Measurements from ENCODE around the gene BIN1.

The BIN1 gene

DNA sequence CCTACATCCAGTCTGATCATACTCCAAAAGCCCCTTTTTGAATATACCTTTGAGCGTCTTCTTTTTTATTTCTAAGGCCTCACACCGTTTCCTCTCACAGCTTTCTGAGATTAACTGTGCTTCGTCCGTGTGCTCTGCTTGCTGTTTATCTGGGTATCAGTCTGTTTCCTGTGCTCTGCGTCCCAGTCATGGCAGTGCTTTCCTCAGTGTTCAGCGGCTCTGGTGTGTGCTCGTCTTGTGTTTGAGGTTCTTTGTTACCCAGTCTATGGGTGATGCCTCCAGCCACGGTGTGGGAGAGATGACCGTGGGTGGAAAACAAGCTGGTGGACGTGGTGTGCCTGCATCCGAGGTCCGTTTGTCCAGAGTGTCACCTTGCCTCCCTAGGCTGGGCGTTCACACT lies 33.6 kb upstream of the BIN1 start:
- Histone ChIP-seq H2BK120ac (ENCODE audit: insufficient read depth, low read length, poor library complexity) (no peak overlapping the region), H2AK5ac (ENCODE audit: low read length) (no peak overlapping the region), H3K9me3 (ENCODE audit: insufficient read depth, low read depth, low read length) (peaks cover 6% of the 10 kb centered on the region), H3K14ac (ENCODE audit: low read length) (no peak overlapping the region), H3K27me3 (ENCODE audit: insufficient read depth, low read length) (peaks cover 3% of the 10 kb centered on the region), H4K91ac (ENCODE audit: low read depth, low read length) (no peak overlapping the region), H4K8ac (ENCODE audit: low read depth, low read length) (no peak overlapping the region), H3K79me1 (ENCODE audit: low read length) (no peaks in the 10 kb centered on the region), H2BK12ac (ENCODE audit: low read length) (no peak overlapping the region), H3K36me3 (ENCODE audit: control insufficient read depth in 1 of 2, insufficient read depth in 2 of 2, low read length in 2 of 2) (no peaks in the 10 kb centered on the region), H3K23ac (ENCODE audit: low read length) (no peak overlapping the region), H3K27ac (ENCODE audit: low read depth, low read length) (no peak overlapping the region), H3K4me1 (ENCODE audit: control insufficient read depth in 1 of 2, insufficient read depth in 2 of 2, low read length in 2 of 2) (no peaks in the 10 kb centered on the region), H3K9ac (ENCODE audit: low read length) (no peak overlapping the region), H4K12ac (ENCODE audit: low read depth, low read length) (no peak overlapping the region), H3K79me2 (ENCODE audit: control insufficient read depth, insufficient read depth, low read length, poor library complexity) (no peaks in the 10 kb centered on the region), H2AFZ (ENCODE audit: insufficient read depth, low read length, poor library complexity) (no peak overlapping the region), H3K18ac (ENCODE audit: low read length) (no peak overlapping the region), H3K4ac (ENCODE audit: low read depth, low read length) (no peak overlapping the region), H2BK5ac (ENCODE audit: low read depth, low read length, poor library complexity) (no peak overlapping the region), H3K4me2 (ENCODE audit: low read length) (no peak overlapping the region), H3K4me3 (ENCODE audit: low read depth, low read length) (no peak overlapping the region)
- no CpG with 5 or more reads among the region's 13 CpGs for WGBS (ENCODE audit: extremely low coverage, insufficient coverage, insufficient read length)
- no peak for DNase-seq

DNA sequence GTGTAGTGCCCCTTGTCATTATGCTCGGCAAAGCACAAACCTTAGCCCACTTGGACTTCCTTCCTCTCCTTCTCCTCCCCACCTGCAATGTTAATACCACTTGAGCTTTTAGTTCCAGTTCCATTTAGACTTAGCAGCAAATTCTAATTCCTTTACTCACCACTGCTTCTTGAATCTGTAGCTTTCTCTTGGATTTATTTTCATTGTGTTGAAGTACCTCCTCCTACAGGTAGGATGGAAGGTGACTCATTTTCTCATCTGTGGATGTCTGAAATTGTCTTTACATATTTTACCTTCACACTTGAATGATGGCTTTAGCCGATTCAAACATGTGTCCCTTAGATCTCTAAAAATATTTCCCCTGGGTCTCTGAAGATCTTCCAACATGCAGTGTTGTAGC lies 32.8 kb upstream of the BIN1 start:
- DNase-seq: peak in 1 of 2 donors; percentile 61
- no peak overlapping the region for H3K27ac ChIP-seq (ENCODE audit: low read depth, low read length)
- no peak overlapping the region for H2AK5ac ChIP-seq (ENCODE audit: low read length)
- no peak overlapping the region for H2BK120ac ChIP-seq (ENCODE audit: insufficient read depth, low read length, poor library complexity)
- H3K27me3 ChIP-seq (ENCODE audit: insufficient read depth, low read length): peaks cover 3% of the 10 kb centered on the region
- H3K4me2 ChIP-seq (ENCODE audit: low read length): no peak overlapping the region
- no peak overlapping the region for H3K9ac ChIP-seq (ENCODE audit: low read length)
- no CpG with 5 or more reads among the region's 2 CpGs for WGBS (ENCODE audit: extremely low coverage, insufficient coverage, insufficient read length)
- H2BK12ac ChIP-seq (ENCODE audit: low read length): no peak overlapping the region
- H3K9me3 ChIP-seq (ENCODE audit: insufficient read depth, low read depth, low read length): peaks cover 6% of the 10 kb centered on the region
- no peak overlapping the region for H4K91ac ChIP-seq (ENCODE audit: low read depth, low read length)
- no peak overlapping the region for H3K14ac ChIP-seq (ENCODE audit: low read length)
- no peak overlapping the region for H3K4ac ChIP-seq (ENCODE audit: low read depth, low read length)
- no peak overlapping the region for H2AFZ ChIP-seq (ENCODE audit: insufficient read depth, low read length, poor library complexity)
- no peak overlapping the region for H3K4me3 ChIP-seq (ENCODE audit: low read depth, low read length)
- H3K79me2 ChIP-seq (ENCODE audit: control insufficient read depth, insufficient read depth, low read length, poor library complexity): no peaks in the 10 kb centered on the region
- H3K36me3 ChIP-seq (ENCODE audit: control insufficient read depth in 1 of 2, insufficient read depth in 2 of 2, low read length in 2 of 2): no peaks in the 10 kb centered on the region
- no peak overlapping the region for H4K8ac ChIP-seq (ENCODE audit: low read depth, low read length)
- H3K4me1 ChIP-seq (ENCODE audit: control insufficient read depth in 1 of 2, insufficient read depth in 2 of 2, low read length in 2 of 2): no peaks in the 10 kb centered on the region
- no peak overlapping the region for H2BK5ac ChIP-seq (ENCODE audit: low read depth, low read length, poor library complexity)
- no peak overlapping the region for H4K12ac ChIP-seq (ENCODE audit: low read depth, low read length)
- H3K79me1 ChIP-seq (ENCODE audit: low read length): no peaks in the 10 kb centered on the region
- no peak overlapping the region for H3K18ac ChIP-seq (ENCODE audit: low read length)
- H3K23ac ChIP-seq (ENCODE audit: low read length): no peak overlapping the region

DNA sequence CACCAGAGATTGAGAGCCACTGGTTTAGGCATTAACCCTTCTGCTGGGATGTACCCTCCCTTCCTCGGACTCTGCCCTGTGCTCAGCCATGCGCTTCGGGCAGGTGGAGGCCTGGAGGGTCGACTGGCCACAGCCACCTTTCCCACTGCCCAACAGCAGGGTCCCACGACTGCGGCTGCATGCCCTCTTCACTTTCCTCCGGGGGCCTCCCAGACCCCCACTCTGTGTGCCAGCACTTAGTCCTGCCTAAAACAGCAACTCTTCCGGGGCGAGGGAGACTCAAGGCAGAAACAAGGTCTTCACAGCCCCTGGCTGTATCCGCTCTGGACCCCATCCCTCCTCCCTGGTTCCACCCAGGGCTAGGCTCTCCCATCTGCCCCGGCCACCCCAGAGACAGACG lies 31.3 kb upstream of the BIN1 start:
- no CpG with 5 or more reads among the region's 12 CpGs for WGBS (ENCODE audit: extremely low coverage, insufficient coverage, insufficient read length)
- H2BK5ac ChIP-seq (ENCODE audit: low read depth, low read length, poor library complexity): no peak overlapping the region

DNA sequence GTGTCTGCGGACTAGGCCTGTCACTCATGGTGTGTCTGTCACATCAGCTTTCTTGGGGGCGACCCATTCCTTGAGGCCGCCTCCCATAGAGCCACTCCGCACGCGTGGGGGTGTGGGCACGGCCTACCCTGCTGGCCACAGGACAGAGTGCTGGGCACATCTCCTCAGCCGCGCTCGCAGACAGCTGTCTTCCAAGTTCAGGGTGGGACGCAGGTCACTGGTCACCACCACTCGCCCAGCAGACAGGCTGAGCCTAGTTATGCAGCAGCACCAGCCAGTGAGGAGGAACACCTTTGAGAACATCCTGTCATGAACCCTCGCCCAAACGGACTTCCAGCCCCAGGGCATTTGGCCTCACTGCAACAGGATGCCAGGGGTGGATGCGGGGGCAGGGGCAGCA lies 30.8 kb upstream of the BIN1 start:
- Histone ChIP-seq H3K4ac (ENCODE audit: low read depth, low read length) (no peak overlapping the region), H3K79me1 (ENCODE audit: low read length) (no peaks in the 10 kb centered on the region), H2AFZ (ENCODE audit: insufficient read depth, low read length, poor library complexity) (no peak overlapping the region), H3K18ac (ENCODE audit: low read length) (no peak overlapping the region), H2BK120ac (ENCODE audit: insufficient read depth, low read length, poor library complexity) (no peak overlapping the region), H3K27ac (ENCODE audit: low read depth, low read length) (no peak overlapping the region), H3K36me3 (ENCODE audit: control insufficient read depth in 1 of 2, insufficient read depth in 2 of 2, low read length in 2 of 2) (no peaks in the 10 kb centered on the region), H3K23ac (ENCODE audit: low read length) (no peak overlapping the region), H3K9ac (ENCODE audit: low read length) (no peak overlapping the region), H3K4me2 (ENCODE audit: low read length) (no peak overlapping the region), H3K4me1 (ENCODE audit: control insufficient read depth in 1 of 2, insufficient read depth in 2 of 2, low read length in 2 of 2) (no peaks in the 10 kb centered on the region), H4K12ac (ENCODE audit: low read depth, low read length) (no peak overlapping the region), H4K8ac (ENCODE audit: low read depth, low read length) (no peak overlapping the region), H3K79me2 (ENCODE audit: control insufficient read depth, insufficient read depth, low read length, poor library complexity) (no peaks in the 10 kb centered on the region), H3K14ac (ENCODE audit: low read length) (no peak overlapping the region), H3K27me3 (ENCODE audit: insufficient read depth, low read length) (peaks cover 3% of the 10 kb centered on the region), H3K4me3 (ENCODE audit: low read depth, low read length) (no peak overlapping the region), H4K91ac (ENCODE audit: low read depth, low read length) (no peak overlapping the region), H2BK5ac (ENCODE audit: low read depth, low read length, poor library complexity) (no peak overlapping the region), H3K9me3 (ENCODE audit: insufficient read depth, low read depth, low read length) (peaks cover 6% of the 10 kb centered on the region), H2AK5ac (ENCODE audit: low read length) (no peak overlapping the region), H2BK12ac (ENCODE audit: low read length) (no peak overlapping the region)
- no peak for DNase-seq
- no CpG with 5 or more reads among the region's 15 CpGs for WGBS (ENCODE audit: extremely low coverage, insufficient coverage, insufficient read length)

More for the DNA sequence above, 31.3 kb upstream of the BIN1 start:
- H4K12ac ChIP-seq (ENCODE audit: low read depth, low read length): no peak overlapping the region
- H3K4me1 ChIP-seq (ENCODE audit: control insufficient read depth in 1 of 2, insufficient read depth in 2 of 2, low read length in 2 of 2): no peaks in the 10 kb centered on the region
- no peak overlapping the region for H3K9ac ChIP-seq (ENCODE audit: low read length)
- DNase-seq: no peak
- no peak overlapping the region for H2AFZ ChIP-seq (ENCODE audit: insufficient read depth, low read length, poor library complexity)
- no peak overlapping the region for H3K4me3 ChIP-seq (ENCODE audit: low read depth, low read length)
- H3K79me1 ChIP-seq (ENCODE audit: low read length): no peaks in the 10 kb centered on the region
- H3K14ac ChIP-seq (ENCODE audit: low read length): no peak overlapping the region
- no peak overlapping the region for H2BK12ac ChIP-seq (ENCODE audit: low read length)
- H4K8ac ChIP-seq (ENCODE audit: low read depth, low read length): no peak overlapping the region
- no peaks in the 10 kb centered on the region for H3K36me3 ChIP-seq (ENCODE audit: control insufficient read depth in 1 of 2, insufficient read depth in 2 of 2, low read length in 2 of 2)
- no peak overlapping the region for H3K23ac ChIP-seq (ENCODE audit: low read length)
- no peak overlapping the region for H3K4ac ChIP-seq (ENCODE audit: low read depth, low read length)
- peaks cover 6% of the 10 kb centered on the region for H3K9me3 ChIP-seq (ENCODE audit: insufficient read depth, low read depth, low read length)
- H2BK120ac ChIP-seq (ENCODE audit: insufficient read depth, low read length, poor library complexity): no peak overlapping the region
- no peak overlapping the region for H2AK5ac ChIP-seq (ENCODE audit: low read length)
- H3K27ac ChIP-seq (ENCODE audit: low read depth, low read length): no peak overlapping the region
- no peak overlapping the region for H3K4me2 ChIP-seq (ENCODE audit: low read length)
- H4K91ac ChIP-seq (ENCODE audit: low read depth, low read length): no peak overlapping the region
- H3K27me3 ChIP-seq (ENCODE audit: insufficient read depth, low read length): peaks cover 3% of the 10 kb centered on the region
- no peak overlapping the region for H3K18ac ChIP-seq (ENCODE audit: low read length)
- H3K79me2 ChIP-seq (ENCODE audit: control insufficient read depth, insufficient read depth, low read length, poor library complexity): no peaks in the 10 kb centered on the region
